NOMO-1 (cell line): ENCODE measurements around the gene JADE1.
A peak's percentile ranks its signal among the peaks of the same experiment; 100 is the strongest.

Experiments used
- DNase-seq, 2 experiments: peaks; one replicate each; lab custom pipeline; 2025; ENCODE audit not compliant: unreplicated experiment in 2 of 2; lab: John Stamatoyannopoulos, UW

JADE1 gene

GRCh38 chr4:128840711-128841318, 31.3 kb downstream of the JADE1 start:
- no peak for DNase-seq

DNA sequence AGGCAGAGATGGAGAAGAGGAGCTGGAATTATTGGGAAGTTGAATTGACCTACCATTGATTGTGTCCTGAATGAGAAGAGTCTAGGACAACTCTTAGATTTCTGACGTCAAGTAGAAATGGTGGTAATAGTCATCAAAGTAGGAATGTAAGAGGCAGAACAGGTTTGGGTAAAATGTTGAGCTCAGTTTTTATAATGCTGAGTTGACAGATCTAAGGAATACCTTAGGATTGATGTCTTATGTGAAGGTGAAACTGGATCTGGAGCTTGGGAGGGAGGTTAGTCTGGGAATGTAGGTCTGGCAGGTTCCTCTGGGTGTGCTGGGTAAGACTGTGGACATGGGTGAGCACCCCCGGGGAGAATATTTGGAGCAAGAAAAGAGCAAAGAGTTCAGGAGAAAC, 31.9 kb downstream of the JADE1 start:
- no peak for DNase-seq

GRCh38 chr4:128844931-128845330, 35.4 kb downstream of the JADE1 start:
- DNase-seq, result no peak

DNA sequence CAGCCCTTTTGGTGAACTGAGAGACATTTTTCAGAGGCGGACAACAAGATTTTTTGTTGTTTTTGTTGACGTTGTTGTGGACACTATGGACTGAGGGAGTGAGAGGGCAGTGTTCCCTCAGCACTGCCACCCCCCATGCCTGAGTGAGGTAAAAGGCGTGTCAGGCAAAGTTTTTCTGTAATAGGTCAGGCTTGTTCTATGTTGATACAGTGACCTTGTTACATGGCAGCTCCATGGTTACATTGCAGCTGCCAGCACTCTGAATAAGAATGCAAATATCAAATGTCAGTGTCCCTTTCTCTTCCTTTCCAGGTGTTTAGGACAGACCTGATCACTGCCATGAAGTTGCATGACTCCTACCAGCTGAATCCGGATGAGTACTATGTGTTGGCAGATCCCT, 36.6 kb downstream of the JADE1 start:
- no peak for DNase-seq

GRCh38 chr4:128847082-128847724, 37.7 kb downstream of the JADE1 start:
- peak; percentile 73 to 74 for DNase-seq

GRCh38 chr4:128848461-128848860, 39.0 kb downstream of the JADE1 start:
- no peak for DNase-seq

DNA sequence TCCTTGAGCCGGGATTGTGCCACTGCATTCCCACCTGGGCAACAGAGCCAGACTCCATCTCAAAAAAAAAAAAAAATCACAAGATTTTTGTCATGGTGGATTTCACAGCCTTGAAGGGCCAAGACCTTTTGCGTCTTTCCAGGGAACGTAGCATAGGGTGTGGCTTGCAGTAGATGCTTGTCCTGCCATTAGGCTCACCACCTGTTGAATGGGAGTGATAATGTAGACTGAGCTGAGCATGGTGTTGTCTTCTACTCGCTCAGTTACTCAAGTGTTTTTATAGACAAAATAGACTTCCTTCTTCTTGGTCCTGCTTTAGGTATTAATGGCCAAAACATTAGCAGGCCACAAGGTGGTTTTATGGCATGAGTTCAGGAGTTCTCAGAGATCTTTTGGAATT, 40.8 kb downstream of the JADE1 start:
- DNase-seq, result no peak

DNA sequence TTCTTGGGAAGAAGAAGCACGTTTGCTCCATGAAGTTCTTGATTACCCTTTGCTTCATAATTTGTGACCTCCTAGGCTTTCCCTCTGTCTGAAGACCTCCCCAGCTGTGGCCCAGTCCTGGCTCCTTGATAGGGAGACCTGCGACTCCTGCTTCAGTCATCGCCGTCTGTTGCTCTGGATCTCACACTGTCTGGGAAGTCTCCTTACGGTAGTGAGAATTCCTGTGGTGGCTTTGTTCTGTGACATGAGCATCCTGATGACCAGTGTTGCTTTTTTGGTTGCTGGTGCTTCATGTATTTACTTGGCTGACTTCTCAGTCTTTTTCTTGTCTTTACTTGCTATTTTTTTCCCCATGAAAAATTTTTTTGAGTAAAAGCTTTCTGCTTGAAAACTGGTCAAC, 44.2 kb downstream of the JADE1 start:
- DNase-seq, result no peak

GRCh38 chr4:128854433-128854832, 44.9 kb downstream of the JADE1 start:
- DNase-seq, result peak; percentile 70 to 84

DNA sequence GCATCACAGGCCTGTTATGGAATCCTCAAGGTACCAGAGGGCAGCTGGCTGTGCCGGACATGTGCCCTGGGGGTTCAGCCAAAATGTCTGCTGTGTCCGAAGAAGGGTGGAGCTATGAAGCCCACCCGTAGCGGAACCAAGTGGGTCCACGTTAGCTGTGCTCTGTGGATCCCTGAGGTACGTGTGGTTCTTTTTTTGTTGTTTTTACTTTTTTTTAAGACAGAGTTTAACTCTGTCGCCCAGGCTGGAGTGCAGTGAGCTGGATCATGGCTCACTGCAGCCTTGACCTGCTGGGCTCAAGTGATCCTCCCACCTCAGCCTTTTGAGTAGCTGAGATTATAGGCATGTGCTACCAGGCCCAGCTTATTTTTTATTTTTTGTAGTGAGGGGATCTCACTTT, 46.1 kb downstream of the JADE1 start:
- no peak for DNase-seq

- DNase-seq, result no peak
Measured at GRCh38 chr4:128856246-128856645, 46.7 kb downstream of the JADE1 start.

- no peak for DNase-seq
Measured at GRCh38 chr4:128858879-128859671, 49.6 kb downstream of the JADE1 start.

GRCh38 chr4:128859887-128860677, 50.6 kb downstream of the JADE1 start:
- DNase-seq, result no peak

DNA sequence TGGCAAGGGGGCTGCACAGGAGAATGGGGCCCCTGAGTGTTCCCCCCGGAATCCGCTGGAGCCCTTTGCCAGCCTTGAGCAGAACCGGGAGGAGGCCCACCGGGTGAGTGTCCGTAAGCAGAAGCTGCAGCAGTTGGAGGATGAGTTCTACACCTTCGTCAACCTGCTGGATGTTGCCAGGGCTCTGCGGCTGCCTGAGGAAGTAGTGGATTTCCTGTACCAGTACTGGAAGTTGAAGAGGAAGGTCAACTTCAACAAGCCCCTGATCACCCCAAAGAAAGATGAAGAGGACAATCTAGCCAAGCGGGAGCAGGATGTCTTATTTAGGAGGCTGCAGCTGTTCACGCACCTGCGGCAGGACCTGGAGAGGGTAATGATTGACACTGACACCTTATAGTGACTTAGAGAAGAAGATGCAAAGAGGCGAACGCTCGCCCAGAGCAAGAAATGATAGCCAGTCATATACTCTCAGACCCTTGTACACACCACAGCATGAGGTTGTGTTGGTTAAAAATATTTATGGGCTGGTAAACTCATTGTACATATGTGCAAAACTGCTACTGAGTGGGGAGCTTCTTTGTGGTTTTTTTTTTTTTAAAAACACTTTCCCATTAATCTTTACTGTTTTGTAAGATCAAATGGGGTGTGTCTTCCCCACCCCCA, 52.5 kb downstream of the JADE1 start:
- no peak for DNase-seq

GRCh38 chr4:128862608-128863311, 53.3 kb downstream of the JADE1 start:
- DNase-seq, result no peak

GRCh38 chr4:128863312-128864075, 54.0 kb downstream of the JADE1 start:
- DNase-seq, result peak; percentile 6 to 23

DNA sequence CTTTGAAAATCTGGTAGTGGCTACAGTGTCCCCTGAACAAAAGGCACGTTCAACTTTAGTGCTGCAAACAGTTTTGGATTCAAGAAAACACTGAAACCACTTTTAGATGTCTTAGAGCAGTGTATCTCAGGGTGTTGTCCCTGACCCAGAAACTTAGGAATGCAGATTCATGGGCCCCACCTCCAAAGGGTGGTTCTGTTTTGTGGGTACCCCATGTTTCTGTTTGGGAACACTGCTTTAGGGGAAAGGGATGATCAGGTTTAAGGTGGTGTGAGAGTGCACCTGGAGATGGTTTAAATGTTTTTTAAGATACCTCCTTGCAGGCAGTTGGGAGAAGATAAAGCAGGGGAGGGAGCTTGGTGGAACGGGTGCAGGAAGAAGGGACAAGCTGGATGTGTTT, 55.6 kb downstream of the JADE1 start:
- DNase-seq, result no peak

DNA sequence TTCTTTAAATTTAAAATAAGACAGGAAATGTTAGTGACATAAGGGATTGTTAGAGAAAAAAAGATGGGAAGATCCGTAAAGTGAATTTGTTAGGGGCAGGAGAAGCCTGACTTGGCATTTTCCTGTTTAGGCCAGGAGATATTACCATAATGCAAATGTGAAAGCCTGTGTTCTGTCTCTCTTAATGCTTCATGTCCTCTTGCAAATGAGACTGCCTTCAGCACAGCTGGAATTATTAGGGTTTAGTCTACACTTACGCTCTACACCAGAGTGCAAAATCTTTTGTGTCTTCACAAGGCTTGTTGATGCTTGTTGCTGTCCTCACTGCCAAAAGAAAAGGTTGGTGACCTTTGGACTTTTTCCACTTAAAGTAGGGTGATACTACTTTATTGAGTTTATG, 56.8 kb downstream of the JADE1 start:
- DNase-seq, result no peak

GRCh38 chr4:128866691-128867090, 57.2 kb downstream of the JADE1 start:
- no peak for DNase-seq
